ENCODE results near the gene MKI67.

- TF ChIP-seq SPI1 (IDR thresholded peaks at IDR 0.05; ENCODE audit: borderline replicate concordance, low read depth, low read length) (no peak), EZH2 (IDR thresholded peaks at IDR 0.05; ENCODE audit: borderline replicate concordance, low read depth, low read length) (no peak), ZNF699 (CRISPR knock-in tag; IDR thresholded peaks at IDR 0.05; ENCODE audit: insufficient replicate concordance) (no peak), IRF2 (CRISPR knock-in tag; IDR thresholded peaks at IDR 0.05) (no peak)
Measured at GRCh38 chr10:128111696-128112095, 14.5 kb downstream of the MKI67 start.

Data from K562 (cell line).